Anterior cingulate cortex (tissue), 58 donors: ENCODE data around the gene FAM193B.

Source experiments
- DNase-seq, 58 donors: peaks; one replicate each; lab custom pipeline; 2025; lab: John Stamatoyannopoulos, UW

FAM193B gene

DNA sequence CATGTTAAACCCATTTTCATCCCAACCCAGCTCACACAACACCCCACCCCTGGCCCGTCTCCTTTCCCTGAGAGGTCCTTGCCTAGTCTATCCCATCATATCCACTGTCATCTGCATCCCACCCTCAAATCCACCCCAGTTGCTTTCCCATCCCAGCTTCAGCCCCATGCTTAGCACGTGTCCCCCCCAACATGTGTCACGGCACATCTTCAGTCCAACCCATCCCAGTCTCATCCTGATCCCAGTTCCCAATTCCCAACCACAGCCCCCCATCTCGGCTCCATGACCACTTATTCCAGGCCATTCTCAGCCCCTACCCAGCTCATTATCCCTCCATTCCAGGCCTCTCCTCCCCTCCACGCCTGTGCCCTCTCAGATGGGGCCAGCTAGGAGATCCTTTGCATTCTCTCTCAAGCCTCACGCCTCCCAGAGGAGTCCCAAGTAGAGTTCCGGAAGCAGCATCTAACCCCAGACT lies 80.3 kb downstream of the FAM193B start:
- no peak for DNase-seq

DNA sequence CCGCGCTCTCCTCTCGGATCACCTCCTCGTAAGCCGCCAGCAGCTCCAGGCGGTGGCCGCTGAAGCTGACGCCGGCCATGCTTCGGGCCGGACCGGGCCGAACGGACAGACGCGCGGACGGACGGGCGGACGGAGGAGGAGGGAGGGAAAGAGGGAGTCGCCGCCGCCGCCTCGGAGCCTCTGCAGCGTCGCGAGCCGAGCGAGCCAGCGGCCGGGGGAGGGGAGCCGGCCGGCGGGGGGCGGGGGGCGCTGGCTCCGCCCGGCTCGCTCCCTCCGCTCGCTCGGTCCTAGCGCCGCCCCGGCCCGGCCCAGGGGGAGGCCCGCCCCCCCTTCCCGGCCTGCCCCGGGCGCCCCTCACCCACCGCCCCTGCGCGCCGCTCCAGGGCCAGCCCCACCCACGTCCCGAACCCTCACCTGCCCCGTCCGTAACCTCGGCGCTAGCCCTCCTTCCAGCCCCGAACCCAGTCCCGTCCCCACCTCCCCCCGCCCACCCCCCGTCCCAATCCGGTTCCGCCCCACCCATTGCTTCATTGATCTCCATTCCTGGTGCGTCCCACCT lies 80.8 kb downstream of the FAM193B start, which contains the start of gene DBN1:
Gene DBN1 (minus strand): TSS at position 192 of the 559 bp plus-strand sequence. CDS start 113 bp downstream, at position 79.
- DNase-seq = peak in 21 of 58 donors; percentile 12 to 53 (median 31)

DNA sequence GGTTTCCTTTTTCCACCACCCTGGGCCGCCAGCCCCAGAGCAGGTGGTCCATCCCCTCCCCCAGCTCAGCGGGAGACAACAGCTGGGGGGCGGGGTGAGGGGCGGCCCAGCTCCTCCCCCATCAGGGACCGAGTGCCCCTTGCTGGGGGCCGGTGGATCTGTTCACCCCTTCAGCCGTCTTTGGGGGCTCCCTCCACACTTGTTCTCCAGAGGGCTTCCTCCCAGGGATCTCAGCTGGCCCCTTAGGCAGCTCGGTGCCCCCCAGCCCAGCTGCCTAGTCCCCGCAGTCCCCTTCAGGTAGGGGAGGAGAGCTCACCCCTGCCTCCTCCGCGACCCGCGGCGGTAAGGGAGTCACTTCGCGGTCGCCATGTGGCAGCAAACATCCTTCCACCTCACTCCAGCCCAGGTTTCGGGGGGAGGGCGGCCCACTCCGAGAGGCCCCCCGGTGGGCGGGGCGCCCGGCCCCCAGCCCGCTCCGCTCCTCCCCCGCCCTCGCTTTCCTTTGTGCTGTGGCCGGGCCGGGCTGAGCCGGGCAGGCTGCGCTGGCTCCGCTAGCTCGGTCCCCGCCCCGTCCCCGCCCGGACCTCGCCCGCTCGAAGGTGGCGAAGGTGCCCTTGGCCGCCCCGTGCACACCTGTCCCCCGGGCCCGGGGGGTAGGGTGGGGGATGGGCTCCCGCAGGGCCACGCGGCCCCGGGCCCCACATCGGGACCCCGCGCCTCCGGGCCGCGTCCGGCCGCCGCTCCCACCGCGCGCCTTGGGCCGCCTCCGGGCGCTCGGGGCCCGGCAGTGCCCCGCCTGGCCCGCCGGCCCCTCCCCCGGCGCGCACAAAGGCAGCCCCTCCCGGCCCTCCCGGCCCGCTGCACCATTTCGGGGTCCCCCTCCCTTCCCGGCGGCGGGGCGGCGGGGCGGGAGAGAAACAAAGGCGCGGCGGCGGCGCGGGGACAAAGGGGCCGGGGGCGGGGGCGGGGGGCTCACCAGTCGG lies 81.6 kb downstream of the FAM193B start:
- DNase-seq = no peak

DNA sequence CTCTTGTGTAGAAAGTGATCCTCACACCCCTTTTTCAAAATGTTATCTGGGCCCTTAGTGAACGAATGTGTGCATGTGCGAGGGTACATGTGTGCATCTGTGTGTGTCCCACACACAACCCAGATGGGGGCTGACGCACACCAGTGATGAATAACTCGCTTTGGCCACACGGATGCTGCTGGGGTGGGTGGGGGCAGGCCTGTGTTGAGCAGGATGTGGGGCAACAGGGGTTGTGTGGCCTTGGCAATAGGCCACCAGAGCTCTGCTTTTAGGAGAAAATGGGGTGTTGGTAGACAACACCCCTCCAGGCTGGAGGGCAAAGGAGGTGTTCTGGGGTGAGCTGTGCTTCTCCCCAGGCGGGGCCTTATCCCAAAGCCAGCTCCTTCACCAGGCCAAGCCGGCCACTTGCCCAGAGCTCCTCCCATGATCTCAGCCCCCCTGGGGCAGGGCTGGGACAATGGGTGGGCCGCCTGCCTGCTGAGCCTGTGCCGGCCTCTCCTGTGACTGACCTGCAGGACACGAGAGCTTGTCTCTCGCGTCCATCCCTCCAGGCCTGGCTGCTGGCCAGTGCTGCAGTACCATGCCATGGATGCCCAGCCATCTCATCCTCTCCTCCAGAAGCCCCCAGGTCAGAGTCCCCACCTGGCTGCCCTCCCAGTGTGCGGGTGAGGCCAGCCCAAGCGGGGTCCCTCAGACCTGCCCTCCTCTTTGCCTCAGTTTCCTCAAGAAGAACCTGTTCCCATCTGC lies 82.6 kb downstream of the FAM193B start:
- DNase-seq = no peak

DNA sequence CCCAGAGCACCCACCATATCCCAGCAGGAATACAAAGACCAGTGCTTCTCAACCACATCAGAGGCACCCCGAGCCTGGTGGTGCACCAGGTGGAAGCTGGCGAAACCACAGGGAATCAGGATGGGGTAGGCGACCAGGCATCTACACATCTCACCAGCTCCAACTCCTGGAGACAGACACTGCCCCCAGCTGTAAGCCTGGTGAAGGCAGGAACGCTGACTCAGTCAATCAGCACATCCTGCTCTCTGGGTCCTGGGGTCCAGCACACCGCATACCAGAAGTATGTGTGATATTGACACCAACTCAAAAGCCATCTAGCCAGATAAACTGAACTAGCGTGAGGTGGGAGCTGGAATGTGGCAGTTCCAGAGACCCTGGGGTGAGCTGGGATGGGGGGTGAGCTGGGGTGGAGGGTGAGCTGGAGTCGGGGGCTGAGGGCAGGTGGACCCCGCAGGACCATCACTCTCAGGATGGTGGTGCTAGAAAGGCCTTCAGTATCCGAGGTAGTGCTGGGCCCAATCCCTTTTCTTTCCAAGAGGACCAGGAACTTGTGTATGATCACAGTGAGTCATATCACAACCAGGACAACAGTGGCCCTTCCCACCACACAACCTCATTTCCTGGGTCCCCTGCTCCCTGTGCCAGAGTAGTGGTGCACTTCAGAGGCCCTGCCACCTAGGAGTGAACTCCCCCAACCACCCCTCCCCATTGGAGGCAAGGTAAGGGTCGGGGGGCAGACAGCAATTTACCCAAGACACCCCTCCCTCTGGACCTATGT lies 83.4 kb downstream of the FAM193B start:
- no peak for DNase-seq
